ENCODE data around the gene DCHS2.

The DCHS2 gene

GRCh38 chr4:154485127-154485773 is 6.3 kb downstream of the DCHS2 start:
- H3K27me3 ChIP-seq (ENCODE audit: insufficient read depth, poor library complexity, severe bottlenecking): peaks cover 4% of the 10 kb centered on the region
- ATAC-seq (ENCODE audit: low read depth) (no peak), DNase-seq (ENCODE audit: low spot score) (no peak)
- no peak overlapping the region for H3K27ac ChIP-seq (ENCODE audit: poor library complexity, severe bottlenecking)
- no peak for TF ChIP-seq CTCF (IDR thresholded peaks at IDR 0.05; ENCODE audit: poor library complexity, severe bottlenecking)
- H3K9me3 ChIP-seq (ENCODE audit: severe bottlenecking): no peaks in the 10 kb centered on the region
- H3K4me3 ChIP-seq (ENCODE audit: severe bottlenecking): no peak overlapping the region
- no peaks in the 10 kb centered on the region for H3K4me1 ChIP-seq (ENCODE audit: insufficient read depth, poor library complexity, severe bottlenecking)
- no peaks in the 10 kb centered on the region for H3K36me3 ChIP-seq (ENCODE audit: low read depth)

GRCh38 chr4:154478547-154478946 is 13.1 kb downstream of the DCHS2 start:
- Histone ChIP-seq H3K4me1 (ENCODE audit: insufficient read depth, poor library complexity, severe bottlenecking) (no peaks in the 10 kb centered on the region), H3K4me3 (ENCODE audit: severe bottlenecking) (no peak overlapping the region), H3K27ac (ENCODE audit: poor library complexity, severe bottlenecking) (no peak overlapping the region), H3K36me3 (ENCODE audit: low read depth) (no peaks in the 10 kb centered on the region), H3K27me3 (ENCODE audit: insufficient read depth, poor library complexity, severe bottlenecking) (peaks cover 3% of the 10 kb centered on the region), H3K9me3 (ENCODE audit: severe bottlenecking) (no peaks in the 10 kb centered on the region)
- ATAC-seq (ENCODE audit: low read depth) (no peak), DNase-seq (ENCODE audit: low spot score) (no peak)
- no peak for TF ChIP-seq CTCF (IDR thresholded peaks at IDR 0.05; ENCODE audit: poor library complexity, severe bottlenecking)

- Histone ChIP-seq H3K36me3 (ENCODE audit: low read depth) (no peaks in the 10 kb centered on the region), H3K27me3 (ENCODE audit: insufficient read depth, poor library complexity, severe bottlenecking) (peaks cover 3% of the 10 kb centered on the region), H3K27ac (ENCODE audit: poor library complexity, severe bottlenecking) (no peak overlapping the region), H3K4me3 (ENCODE audit: severe bottlenecking) (no peak overlapping the region), H3K9me3 (ENCODE audit: severe bottlenecking) (no peaks in the 10 kb centered on the region), H3K4me1 (ENCODE audit: insufficient read depth, poor library complexity, severe bottlenecking) (no peaks in the 10 kb centered on the region)
- no peak for DNase-seq (ENCODE audit: low spot score)
- no peak for TF ChIP-seq CTCF (IDR thresholded peaks at IDR 0.05; ENCODE audit: poor library complexity, severe bottlenecking)
- no peak for ATAC-seq (ENCODE audit: low read depth)
These were observed 13.5 kb downstream of the DCHS2 start for GRCh38 chr4:154478128-154478527.

DNA sequence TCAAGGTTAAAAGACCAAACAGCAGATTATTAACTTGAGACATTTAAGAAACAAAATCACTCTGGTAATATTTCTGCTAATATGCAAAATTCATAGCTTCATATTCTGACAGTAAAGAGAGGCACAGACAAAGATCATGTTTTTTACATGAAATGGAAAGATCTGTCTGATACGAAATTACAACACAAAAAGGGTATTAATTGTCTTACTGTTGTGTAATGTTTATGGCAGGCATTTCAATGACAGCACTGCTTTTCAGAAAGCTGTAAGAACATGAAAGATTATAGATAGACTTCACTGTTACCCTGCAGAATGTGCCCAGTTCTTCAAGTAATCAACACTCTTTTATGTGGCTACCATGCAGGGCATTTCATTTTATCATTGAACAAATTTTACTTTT is 15.4 kb downstream of the DCHS2 start:
- TF ChIP-seq CTCF (IDR thresholded peaks at IDR 0.05; ENCODE audit: poor library complexity, severe bottlenecking): no peak
- peaks cover 3% of the 10 kb centered on the region for H3K27me3 ChIP-seq (ENCODE audit: insufficient read depth, poor library complexity, severe bottlenecking)
- ATAC-seq (ENCODE audit: low read depth) (no peak), DNase-seq (ENCODE audit: low spot score) (no peak)
- H3K4me1 ChIP-seq (ENCODE audit: insufficient read depth, poor library complexity, severe bottlenecking): no peaks in the 10 kb centered on the region
- no peaks in the 10 kb centered on the region for H3K9me3 ChIP-seq (ENCODE audit: severe bottlenecking)
- H3K4me3 ChIP-seq (ENCODE audit: severe bottlenecking): no peak overlapping the region
- H3K36me3 ChIP-seq (ENCODE audit: low read depth): no peaks in the 10 kb centered on the region
- no peak overlapping the region for H3K27ac ChIP-seq (ENCODE audit: poor library complexity, severe bottlenecking)

DNA sequence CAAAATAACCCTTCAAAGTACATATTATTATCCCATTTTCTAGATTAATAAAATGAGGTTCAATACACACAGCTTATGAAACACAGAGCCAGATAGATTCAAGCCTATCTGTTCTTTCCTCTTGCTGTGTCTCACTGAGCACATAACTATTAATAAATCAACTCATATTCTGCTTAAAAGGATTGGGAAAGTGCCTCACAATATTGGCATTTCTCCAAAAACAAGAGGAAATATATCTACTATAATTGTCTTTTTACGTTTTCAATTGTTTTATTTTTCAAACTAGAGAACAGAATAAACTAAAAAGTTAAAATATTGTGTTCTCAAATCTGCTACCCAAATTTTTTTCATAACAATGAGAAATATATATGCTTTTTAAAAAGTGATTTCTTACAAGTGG is 15.8 kb downstream of the DCHS2 start:
- DNase-seq (ENCODE audit: low spot score) (no peak), ATAC-seq (ENCODE audit: low read depth) (no peak)
- Histone ChIP-seq H3K27me3 (ENCODE audit: insufficient read depth, poor library complexity, severe bottlenecking) (peaks cover 3% of the 10 kb centered on the region), H3K36me3 (ENCODE audit: low read depth) (no peaks in the 10 kb centered on the region), H3K9me3 (ENCODE audit: severe bottlenecking) (no peaks in the 10 kb centered on the region), H3K4me3 (ENCODE audit: severe bottlenecking) (no peak overlapping the region), H3K27ac (ENCODE audit: poor library complexity, severe bottlenecking) (no peak overlapping the region), H3K4me1 (ENCODE audit: insufficient read depth, poor library complexity, severe bottlenecking) (no peaks in the 10 kb centered on the region)
- no peak for TF ChIP-seq CTCF (IDR thresholded peaks at IDR 0.05; ENCODE audit: poor library complexity, severe bottlenecking)

Measured in RWPE2 (cell line).